HG03039 (cell line): ENCODE data around the gene MED16.

Experiments
- ATAC-seq: cut with Tn5 transposase; IDR thresholded peaks from one replicate; pipeline ENCODE4 v1.9.1; 2021; ENCODE audit warnings: mild to moderate bottlenecking, moderate library complexity; ENCODE audit not compliant: unreplicated experiment

The MED16 gene

DNA sequence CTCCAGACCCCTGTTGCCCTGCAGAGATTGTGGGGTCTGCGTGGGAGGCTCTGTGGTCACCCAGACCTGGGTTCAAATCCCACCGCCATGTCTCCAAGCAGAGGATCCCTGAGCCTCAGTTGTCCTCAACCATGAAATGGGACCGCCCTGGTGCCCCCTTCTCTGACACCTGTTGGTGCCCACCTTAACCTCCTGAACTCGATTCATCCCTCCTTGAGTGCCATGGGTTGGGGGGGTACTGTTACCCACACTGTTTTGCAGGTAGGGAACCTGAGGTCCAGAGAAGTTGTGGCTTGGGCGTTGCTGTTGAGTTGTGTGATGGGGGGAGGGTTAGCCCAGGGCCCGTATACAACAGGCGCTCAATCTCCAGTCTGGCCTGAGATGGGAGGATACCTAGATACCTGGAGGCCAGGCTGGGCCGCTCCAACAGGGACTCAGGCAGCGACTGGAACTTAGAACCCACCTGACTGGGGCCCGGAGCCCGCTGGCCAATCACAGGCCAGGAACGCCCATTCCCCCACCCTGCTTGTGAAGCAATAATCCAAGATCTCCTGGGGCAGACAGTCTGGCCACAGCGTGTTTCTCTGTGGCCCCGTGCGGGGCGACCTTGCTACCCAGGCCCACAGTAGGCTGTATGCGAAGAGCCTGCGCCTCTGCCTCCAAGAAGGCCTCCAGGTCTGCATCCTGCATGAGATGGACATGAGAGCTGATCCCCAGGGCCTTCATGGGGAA lies 35.6 kb upstream of the MED16 start:
- no peak for ATAC-seq

DNA sequence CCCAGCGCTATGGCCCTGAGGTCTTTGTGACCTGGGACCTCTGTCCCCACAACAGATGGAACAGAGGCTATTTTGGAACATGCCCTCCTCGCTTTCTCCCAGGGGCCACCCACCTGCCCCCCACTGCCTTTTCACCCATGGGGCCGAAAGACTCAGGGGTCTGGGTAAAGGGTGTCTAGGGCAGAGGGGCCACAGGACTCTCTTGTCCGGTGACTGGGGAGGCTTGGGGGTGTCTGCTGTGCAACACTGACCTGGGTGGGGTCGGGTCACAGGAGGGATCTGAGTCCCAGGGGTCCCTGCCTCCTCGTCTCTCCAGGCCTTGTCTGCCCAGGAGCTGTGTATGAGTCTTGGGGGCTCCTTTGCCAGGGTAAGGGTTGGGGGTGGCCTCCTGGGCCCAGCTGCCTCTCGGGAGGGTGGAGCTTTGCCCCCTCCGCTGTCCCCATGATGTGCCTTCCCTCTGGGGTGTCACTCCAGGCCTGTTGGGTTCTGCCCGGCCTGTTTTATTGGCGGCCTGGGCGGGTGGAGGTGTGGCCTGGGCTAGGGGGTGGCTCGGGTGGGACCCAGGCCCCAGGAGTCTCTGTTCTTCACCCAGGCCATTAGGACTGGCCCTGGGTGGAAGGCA lies 34.9 kb upstream of the MED16 start:
- no peak for ATAC-seq

DNA sequence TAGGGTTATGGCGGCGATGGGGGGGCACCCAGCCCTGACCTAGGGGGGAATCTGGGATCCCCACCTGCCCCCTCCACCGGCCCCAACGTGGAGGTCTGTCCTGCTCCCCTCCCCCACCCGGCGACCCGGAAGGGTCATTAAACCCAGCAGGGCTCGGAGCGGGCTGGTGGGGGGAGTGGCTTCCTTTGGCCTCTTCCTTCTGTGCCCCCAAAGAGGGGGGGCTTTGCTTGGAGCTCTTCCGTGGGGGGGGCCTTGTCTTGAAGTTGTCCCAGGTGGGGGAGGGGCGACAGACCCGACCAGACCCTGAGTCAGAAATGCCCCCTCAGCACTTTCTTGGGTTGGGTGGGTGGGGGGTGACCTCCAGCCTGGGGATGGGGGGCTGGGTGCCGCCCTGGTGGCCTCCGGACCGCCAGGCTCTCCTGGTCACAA lies 34.4 kb upstream of the MED16 start:
- ATAC-seq, result no peak

DNA sequence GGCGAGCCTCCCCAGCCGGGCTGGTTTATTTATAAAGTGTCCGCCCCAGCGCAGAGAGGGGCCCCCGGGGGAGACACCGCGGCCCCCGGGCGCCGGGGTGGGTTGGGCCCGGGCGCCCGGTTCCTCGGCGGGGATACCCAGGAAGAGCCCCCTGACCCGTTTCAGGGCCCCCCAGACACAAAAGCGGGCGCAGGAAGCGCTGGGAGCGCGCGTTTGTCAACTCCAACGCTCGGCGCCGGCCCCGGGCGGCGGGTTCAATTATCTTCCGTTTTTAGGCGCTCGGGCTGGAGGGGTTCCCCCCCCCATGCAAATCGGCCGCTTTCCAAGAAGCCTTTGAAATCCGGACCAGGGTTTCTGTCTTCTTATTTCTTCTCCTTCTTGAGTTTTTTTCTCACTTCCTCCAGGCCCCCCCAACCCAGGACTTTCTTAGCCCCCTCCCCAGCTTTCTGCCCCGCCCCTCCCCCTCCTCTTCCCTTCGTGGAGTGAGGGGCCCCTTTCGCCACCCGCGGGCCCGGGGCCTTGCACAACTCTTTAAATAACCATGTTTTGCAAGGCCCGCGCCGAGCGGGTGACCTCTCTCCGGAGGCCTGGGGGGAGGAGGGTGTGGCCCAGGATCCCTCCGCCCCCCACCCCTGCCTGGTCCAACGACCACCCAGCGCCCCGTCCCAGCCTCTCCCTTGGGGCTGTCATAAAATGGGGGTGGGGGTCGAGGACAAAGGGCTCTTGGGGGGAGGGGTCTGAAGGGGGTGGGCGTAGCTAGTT lies 33.8 kb upstream of the MED16 start:
- ATAC-seq, result no peak

DNA sequence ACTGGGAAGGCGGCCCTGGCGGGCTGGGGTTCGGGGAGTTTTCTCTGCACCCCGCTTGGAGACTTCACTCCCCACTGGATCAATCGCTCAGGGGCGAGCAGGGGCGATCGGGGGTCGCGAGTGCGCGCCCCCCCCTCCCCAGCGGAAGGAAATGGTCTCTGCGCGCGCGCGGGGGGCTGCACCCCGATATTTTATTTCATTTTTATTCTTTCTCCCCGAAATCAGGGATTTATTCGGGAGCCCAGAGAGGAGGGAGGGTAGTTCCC lies 33.3 kb upstream of the MED16 start:
- no peak for ATAC-seq

DNA sequence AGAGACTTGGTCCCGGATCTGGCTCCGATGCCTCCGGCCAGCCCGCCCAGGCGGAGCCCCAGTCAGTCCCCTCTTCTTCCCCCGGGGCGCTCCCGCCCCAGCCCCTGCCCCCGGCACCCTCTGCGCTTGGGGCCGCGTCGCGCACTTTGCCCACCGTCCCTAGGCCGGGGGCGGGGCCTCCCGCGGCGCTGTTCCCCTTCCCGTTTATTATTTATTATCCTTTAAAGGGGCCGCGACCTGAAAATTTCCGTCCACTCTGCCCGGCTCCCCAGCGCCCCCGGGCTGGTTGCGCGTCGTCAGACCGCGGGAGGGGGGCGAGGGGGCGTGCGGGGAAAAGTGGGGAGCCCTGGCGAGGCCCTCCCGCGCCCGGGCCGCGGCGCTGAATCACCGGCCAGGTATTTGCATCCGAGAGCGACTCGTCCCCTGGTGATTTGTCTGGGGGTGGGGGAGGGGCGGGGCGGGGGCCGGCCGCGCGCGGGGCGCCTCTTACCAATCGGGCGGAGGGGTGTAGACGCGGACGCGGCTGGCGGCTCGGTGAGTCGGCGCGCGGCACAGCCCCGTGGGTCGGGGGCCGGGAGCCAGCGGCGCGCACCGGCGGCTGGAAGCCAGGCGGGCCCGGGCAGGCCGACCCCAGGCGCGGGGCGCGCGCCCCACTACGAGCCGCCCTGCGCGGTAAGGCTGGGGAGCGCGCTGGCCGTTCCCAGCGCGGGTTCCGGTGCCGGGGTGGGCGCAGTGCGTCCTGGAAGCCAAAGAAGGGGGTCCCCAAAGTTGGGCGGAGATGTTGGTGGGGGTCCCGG lies 32.7 kb upstream of the MED16 start, which contains the start of gene ARID3A:
TSS of gene ARID3A (plus strand) at position 510 of the 797 bp plus-strand sequence. CDS start 3,494 bp downstream, outside the sequence.
- peak; percentile 37 for ATAC-seq

DNA sequence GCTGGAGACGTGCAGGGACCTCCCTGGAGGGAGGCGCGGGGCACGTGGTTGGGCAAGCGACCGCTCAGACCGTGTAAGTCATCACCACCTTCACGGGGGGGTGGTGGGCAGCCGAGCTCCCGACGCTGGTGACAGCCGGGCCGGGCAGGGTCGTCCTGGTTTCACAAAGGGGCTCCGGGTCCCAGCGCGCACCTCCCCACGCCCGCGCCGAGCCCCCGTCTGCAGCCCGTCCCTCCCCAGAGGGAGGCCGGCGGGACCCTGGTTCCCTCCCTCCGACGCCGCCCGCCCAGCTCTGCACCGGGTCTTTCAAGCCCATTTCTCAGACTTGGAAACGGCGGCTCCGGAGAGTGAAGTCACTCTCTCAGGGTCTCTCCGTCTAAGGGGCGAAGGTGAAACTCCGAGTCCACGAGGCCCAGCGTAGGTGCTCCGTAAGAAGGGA lies 32.1 kb upstream of the MED16 start:
- peak; percentile 31 for ATAC-seq

DNA sequence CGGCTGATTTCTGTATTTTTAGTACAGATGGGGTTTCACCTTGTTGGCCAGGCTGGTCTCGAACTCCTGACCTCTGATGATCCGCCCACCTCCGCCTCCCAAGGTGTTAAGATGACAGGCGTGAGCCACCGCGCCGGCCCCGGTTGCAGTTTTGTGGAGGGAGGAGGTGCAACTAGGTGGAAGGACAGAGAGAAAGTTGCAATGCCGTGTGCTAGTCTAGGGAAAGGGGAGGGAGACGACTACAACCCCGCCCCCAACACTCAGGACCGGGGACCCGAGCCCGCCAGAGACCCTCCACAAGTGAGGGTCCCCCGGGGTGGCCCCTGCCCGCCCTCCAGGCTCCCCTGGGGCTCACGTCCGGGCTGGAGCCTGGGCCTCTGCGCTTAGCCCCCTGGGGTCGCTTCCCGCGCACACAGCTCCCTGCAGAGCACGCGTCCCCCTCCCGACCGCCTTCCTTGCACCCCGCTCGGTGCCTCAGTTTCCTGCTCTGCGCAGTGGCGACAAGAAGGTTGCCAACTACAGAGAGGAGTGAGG lies 31.6 kb upstream of the MED16 start:
- no peak for ATAC-seq

DNA sequence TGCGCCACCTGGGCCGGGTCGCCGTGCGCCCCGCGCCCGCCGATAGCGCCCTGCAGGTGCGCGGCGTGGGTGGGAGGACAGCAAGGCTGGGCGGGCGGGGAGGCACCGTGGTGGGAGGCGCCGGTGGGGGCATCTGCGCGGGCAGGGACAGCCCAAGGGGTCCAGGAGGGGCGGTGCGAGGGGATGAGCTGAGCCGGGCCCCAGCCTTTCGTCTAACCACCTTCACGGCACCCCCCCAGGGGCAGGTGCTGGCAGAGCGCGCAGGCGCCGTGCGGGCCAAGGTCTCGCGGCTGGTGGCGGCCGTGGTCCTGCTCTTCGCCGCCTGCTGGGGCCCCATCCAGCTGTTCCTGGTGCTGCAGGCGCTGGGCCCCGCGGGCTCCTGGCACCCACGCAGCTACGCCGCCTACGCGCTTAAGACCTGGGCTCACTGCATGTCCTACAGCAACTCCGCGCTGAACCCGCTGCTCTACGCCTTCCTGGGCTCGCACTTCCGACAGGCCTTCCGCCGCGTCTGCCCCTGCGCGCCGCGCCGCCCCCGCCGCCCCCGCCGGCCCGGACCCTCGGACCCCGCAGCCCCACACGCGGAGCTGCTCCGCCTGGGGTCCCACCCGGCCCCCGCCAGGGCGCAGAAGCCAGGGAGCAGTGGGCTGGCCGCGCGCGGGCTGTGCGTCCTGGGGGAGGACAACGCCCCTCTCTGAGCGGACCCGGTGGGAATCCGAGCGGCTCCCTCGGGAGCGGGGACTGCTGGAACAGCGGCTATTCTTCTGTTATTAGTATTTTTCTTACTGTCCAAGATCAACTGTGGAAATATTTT lies 27.3 kb upstream of the MED16 start:
- ATAC-seq, result no peak

DNA sequence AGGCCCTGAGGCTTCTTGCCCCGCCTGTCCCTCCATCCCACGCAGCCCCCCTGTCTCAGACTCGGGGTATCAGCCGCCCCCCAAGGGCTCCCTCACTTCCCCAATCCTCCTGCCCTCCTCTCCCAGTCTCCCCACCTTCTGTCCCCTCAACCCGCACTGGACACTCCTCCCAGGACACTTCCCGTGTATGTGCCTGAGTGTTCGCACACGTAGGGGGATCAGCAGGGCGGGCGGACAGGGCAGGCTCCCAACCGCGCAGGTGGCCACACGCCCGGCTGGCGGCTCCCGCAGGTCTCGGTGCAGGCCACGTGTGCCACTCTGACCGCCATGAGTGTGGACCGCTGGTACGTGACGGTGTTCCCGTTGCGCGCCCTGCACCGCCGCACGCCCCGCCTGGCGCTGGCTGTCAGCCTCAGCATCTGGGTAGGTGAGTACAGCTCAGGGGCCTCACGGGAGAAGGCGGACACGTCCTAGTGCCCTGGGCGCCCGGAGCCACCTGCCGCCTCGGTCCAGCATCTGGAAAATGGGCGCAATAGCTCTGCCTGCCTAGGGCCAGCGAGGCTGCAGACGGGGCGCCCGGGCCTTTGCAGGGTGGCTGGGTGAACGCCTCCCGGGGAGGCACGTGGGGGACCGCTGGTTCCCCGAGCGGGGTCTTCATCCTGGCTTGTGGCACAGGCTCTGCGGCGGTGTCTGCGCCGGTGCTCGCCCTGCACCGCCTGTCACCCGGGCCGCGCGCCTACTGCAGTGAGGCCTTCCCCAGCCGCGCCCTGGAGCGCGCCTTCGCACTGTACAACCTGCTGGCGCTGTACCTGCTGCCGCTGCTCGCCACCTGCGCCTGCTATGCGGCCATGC lies 26.4 kb upstream of the MED16 start:
- ATAC-seq, result no peak

DNA sequence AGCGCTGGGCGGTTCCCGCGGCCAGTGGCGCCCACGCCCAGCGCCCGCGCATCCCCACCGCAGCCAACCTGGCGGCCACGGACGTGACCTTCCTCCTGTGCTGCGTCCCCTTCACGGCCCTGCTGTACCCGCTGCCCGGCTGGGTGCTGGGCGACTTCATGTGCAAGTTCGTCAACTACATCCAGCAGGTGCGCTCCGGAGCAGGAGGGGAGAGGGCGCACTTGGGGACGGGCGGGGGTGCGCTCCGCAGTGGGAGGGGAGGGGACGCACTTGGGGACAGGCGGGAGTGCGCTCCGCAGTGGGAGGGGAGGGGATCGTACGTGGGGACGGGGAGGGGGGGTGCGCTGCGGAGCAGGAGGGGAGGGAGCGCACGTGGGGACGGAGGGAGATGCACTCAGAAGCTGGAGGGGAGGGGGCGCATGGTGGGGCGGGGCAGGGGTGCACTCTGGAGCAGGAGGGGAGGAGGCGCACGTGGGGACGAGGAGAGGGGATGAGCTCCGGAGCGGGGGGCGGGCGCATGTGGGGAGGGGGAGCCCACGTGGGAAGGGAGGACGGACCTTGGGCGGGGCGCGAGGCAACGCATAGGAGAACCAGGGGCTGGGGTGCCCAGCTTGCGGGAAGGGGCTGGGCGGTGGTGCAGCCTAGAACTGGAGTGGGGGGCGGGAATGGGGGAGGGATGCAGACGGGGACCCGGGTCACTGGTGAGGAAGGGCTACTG lies 25.7 kb upstream of the MED16 start:
- no peak for ATAC-seq

DNA sequence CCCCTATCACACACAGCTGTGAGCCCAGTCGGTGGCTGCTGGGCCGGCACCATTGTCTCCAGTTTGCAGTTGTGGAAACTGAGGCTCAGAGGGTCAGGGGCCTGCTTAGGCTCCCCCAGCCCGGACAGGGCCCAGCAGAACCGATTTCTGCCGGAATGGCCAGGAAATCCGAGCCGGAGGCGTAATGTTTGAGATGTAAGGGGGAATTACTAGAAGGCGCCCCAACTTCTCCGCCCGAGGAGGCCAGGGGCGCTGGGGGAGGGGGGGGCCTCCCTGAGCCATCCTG lies 25.1 kb upstream of the MED16 start:
- no peak for ATAC-seq

DNA sequence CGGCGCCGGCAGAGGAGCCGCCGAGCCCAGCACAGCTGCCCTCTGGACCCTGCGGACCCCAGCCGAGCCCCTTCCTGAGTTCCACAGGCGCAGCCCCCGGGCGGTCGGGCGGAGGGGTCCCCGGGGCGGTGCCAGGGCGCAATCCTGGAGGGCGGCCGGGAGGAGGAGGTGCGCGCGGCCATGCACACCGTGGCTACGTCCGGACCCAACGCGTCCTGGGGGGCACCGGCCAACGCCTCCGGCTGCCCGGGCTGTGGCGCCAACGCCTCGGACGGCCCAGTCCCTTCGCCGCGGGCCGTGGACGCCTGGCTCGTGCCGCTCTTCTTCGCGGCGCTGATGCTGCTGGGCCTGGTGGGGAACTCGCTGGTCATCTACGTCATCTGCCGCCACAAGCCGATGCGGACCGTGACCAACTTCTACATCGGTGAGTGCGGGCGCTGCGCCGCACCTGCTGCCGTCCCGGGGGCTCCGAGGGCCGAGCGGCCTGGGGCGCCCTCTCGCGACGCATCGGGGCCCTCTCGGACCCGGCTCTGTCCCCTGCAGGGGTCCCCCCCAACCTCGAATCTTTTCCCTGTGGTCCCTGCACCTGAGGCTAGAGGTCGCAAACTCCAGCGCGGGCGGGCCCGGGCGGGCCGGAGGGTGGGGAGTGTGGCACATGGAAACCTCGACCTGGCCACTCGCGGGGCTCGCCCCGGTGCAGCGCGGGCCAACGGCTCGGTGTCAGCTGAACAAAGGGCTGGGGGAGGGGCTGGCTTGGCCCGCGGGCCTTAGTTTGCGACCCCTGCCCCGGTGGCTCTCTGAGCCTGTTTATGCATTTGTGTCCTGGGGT lies 24.6 kb upstream of the MED16 start, which contains the start of gene KISS1R:
TSS of gene KISS1R (plus strand) at position 11 of the 829 bp plus-strand sequence. CDS start at position 181, 170 bp downstream.
- no peak for ATAC-seq

DNA sequence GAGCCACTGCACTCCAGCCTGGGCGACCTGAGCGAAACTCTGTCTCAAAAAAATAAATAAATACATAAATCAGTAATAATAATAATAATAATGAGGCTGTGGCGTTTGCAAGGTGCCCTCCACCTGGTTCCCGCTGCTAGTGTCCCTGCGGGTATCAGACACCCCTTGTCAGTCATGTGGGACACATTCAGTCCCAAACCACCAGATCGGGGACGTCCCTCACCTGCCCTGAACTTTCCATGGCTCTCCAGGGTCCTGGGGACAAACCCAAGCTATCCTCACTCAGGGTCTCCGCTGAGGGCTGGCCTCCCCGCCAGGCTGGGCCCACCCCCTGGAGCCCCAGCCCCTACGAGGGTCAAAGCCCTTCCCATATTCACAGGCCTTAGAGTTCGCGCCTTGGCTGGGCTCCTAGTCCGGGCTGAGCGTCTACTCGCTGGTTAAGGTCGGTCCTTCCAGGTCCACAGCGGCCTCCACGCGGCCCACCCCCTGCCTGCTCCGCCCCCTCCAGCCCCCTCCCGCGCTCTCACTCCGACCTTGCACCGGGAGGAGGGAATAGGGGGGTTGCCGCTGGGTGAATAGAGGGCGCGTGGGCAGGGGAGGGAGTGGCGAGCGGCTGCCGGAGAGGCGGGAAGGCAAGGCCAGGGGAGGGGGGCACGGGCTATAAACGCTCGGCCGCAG lies 23.8 kb upstream of the MED16 start:
- no peak for ATAC-seq

DNA sequence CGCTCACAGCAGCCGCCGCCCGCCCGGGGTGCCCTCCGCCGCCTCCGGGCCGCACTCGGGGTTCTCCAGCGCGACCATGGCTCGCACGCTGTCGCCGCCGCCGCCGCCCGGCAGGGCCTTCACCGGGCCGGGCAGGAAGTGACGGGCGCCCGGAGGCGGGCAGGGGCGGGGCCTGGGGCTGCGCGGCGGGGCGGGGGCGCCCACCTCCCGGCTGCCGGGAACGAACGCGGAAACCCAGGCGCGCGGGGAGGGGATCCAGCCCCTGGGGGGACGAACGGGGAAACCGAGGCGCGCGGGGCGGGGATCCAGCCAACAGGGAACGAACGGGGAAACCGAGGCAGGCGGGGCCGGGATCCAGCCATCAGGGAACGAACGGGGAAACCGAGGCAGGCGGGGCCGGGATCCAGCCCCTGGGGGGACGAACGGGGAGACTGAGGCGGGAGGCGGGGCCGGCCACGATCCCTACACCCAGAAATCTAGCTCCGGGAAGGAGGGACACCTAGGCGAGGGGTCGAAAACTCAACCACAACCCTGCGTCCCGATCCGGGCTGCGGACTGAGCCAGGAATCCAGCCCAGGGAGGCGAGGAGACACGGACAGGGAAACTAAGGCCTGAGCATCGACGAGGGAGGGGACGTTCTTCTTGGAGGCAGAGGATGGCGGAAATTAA lies 20.2 kb upstream of the MED16 start, which contains the start of gene R3HDM4:
TSS of gene R3HDM4 (minus strand) at position 140 of the 669 bp plus-strand sequence. CDS start at position 78, 62 bp downstream.
- ATAC-seq, result no peak
